Gastroesophageal sphincter (tissue), 4 donors: ENCODE measurements around the gene TSPAN12. TPM values are rescaled to one million over a fixed set of nuclear protein-coding genes. Genes with fewer than 3 reads are reported as not detected.

Experiments used
- ATAC-seq: fragments of 150-250 bp; one replicate; pipeline ENCODE4 v1.9.1; 2016; ENCODE audit warnings: mild to moderate bottlenecking, moderate library complexity
- H3K27ac ChIP-seq, 4 donors: fragments of 200-600 bp; sonication (generic) in 3 of 4; 1 replicate in 3 of 4; 2 replicates in 1 of 4; pipeline ENCODE4 v1.5.1; 2016 to 2019
- H3K27me3 ChIP-seq: fragments of 200-600 bp; sonication (generic); one replicate; pipeline ENCODE4 v1.5.1; 2019
- H3K36me3 ChIP-seq, 2 donors: fragments of 200-600 bp; sonication (generic); one replicate each; pipeline ENCODE4 v1.5.1; 2019; ENCODE audit warnings: control low read depth in 1 of 2
- H3K4me1 ChIP-seq, 3 donors: fragments of 200-600 bp; sonication (generic); 1 replicate in 2 of 3; 2 replicates in 1 of 3; pipeline ENCODE4 v1.5.1; 2016 to 2019; ENCODE audit warnings: control low read depth in 2 of 3
- H3K4me3 ChIP-seq, 2 donors: fragments of 200-600 bp; sonication (generic); one replicate each; pipeline ENCODE4 v1.5.1; 2019; ENCODE audit warnings: mild to moderate bottlenecking in 1 of 2, moderate library complexity in 1 of 2
- H3K9me3 ChIP-seq, 3 donors: fragments of 200-600 bp; sonication (generic); one replicate each; pipeline ENCODE4 v1.5.1; 2017 to 2019; ENCODE audit warnings: control low read depth in 2 of 3
- EP300 ChIP-seq: sonication (generic); formaldehyde crosslinking; IDR thresholded peaks from one replicate; pipeline ENCODE4 v1.6.1; 2017; ENCODE audit warnings: antibody characterized with exemption, mild to moderate bottlenecking
- POLR2A ChIP-seq, 2 donors: fragments of 450-650 bp; IDR thresholded peaks; one replicate each; pipeline ENCODE4 v1.6.1; 2017; ENCODE audit warnings: antibody characterized with exemption in 2 of 2, mild to moderate bottlenecking in 2 of 2, moderate library complexity in 1 of 2
- POLR2AphosphoS5 ChIP-seq: sonication (generic); formaldehyde crosslinking; IDR thresholded peaks from one replicate; pipeline ENCODE4 v1.6.1; 2017; ENCODE audit warnings: antibody characterized with exemption
- WGBS, 2 donors: methylation state at CpG; one replicate each; pipeline ENCODE4 v1.1.5; 2018; ENCODE audit warnings: low coverage in 1 of 2; 5-methylcytosine and 5-hydroxymethylcytosine counted together
- total RNA-seq, 4 donors: library from RNA; depleted of rRNA; stranded (reverse); fragments of >200 nt; gene quantifications; one replicate each; pipeline ENCODE4 v1.1.0, GENCODE V29; 2016
- TF ChIP-seq, protein P1 (sequence below), 4 experiments: fragments of 200-600 bp in 2 of 4; fragments of 450-650 bp in 2 of 4; sonication (generic) in 1 of 4; IDR thresholded peaks; one replicate each; pipeline ENCODE4 v1.5.1; 2017 to 2019; ENCODE audit warnings: antibody characterized with exemption in 4 of 4, mild to moderate bottlenecking in 2 of 4, moderate library complexity in 2 of 4

TSPAN12 gene
- total RNA-seq, 4 donors from 2014 or later = 4.4 to 25.3 (median 6.9) TPM

DNA sequence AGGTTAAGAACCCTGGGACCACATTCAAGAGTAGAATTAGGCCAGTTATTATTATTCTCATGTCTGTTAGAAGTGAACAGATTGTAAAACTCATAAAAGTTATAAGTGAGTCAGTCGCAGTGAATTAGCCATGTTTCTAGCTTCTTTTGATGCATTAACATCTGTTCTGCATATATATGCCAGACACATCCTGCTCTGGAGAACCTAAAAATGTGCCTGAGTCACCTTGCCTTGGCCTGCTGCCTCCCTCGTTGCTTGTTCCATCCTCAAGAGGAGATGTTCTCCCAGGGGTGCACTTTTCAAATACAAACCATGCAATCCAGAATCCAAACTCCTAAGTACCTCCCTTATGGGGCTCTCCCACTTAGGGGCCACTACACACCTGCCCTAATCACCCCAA lies 14.8 kb downstream of the TSPAN12 start:
- TF ChIP-seq, protein P1, sequence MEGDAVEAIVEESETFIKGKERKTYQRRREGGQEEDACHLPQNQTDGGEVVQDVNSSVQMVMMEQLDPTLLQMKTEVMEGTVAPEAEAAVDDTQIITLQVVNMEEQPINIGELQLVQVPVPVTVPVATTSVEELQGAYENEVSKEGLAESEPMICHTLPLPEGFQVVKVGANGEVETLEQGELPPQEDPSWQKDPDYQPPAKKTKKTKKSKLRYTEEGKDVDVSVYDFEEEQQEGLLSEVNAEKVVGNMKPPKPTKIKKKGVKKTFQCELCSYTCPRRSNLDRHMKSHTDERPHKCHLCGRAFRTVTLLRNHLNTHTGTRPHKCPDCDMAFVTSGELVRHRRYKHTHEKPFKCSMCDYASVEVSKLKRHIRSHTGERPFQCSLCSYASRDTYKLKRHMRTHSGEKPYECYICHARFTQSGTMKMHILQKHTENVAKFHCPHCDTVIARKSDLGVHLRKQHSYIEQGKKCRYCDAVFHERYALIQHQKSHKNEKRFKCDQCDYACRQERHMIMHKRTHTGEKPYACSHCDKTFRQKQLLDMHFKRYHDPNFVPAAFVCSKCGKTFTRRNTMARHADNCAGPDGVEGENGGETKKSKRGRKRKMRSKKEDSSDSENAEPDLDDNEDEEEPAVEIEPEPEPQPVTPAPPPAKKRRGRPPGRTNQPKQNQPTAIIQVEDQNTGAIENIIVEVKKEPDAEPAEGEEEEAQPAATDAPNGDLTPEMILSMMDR (IDR thresholded peaks at IDR 0.05) = no peak
- TF ChIP-seq POLR2A (IDR thresholded peaks at IDR 0.05) = no peak
- no peak for TF ChIP-seq EP300
- TF ChIP-seq POLR2AphosphoS5 = no peak
- Histone ChIP-seq H3K4me3 (no peak overlapping the region), H3K9me3 (no peaks in the 10 kb centered on the region), H3K4me1 (no peaks in the 10 kb centered on the region), H3K27me3 (no peaks in the 10 kb centered on the region), H3K27ac (no peak overlapping the region), H3K36me3 (no peaks in the 10 kb centered on the region)
- no peak for ATAC-seq
- 63 to 94% methylated on average over 2 of the region's 2 CpGs for WGBS, 2 donors

DNA sequence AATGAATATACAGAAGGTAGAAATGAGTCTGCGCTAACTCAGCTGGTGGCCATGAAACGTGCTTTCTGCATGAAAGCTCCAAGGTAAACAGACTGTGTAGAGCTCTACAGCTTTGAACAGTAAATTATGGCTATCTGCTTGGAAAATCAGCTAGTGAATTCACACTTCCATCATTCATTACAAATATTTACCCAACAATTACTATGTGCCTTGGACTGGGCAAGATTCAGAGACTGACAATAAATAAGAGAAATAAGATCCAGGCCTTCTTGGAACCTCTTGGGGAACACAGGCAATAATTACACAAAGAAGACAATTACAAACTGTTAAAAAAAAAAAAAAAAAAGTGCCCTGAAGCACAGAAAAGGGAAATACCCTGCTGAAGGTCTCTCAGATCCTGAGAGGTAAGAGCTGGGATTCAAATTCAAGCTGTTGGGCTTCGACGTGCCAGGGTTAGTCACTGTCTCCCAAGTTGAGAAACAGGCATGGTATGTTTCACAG lies 15.8 kb downstream of the TSPAN12 start:
- ATAC-seq = no peak
- 92 to 96% methylated on average over 3 to 4 of the region's 4 CpGs for WGBS, 2 donors
- no peak overlapping the region for H3K4me3 ChIP-seq
- TF ChIP-seq POLR2A (IDR thresholded peaks at IDR 0.05) (no peak), POLR2AphosphoS5 (no peak), EP300 (no peak)
- TF ChIP-seq, protein P1 (IDR thresholded peaks at IDR 0.05) = no peak
- no peak overlapping the region for H3K27ac ChIP-seq
- H3K4me1 ChIP-seq = no peaks in the 10 kb centered on the region
- H3K27me3 ChIP-seq = no peaks in the 10 kb centered on the region
- H3K36me3 ChIP-seq = no peaks in the 10 kb centered on the region
- no peaks in the 10 kb centered on the region for H3K9me3 ChIP-seq

DNA sequence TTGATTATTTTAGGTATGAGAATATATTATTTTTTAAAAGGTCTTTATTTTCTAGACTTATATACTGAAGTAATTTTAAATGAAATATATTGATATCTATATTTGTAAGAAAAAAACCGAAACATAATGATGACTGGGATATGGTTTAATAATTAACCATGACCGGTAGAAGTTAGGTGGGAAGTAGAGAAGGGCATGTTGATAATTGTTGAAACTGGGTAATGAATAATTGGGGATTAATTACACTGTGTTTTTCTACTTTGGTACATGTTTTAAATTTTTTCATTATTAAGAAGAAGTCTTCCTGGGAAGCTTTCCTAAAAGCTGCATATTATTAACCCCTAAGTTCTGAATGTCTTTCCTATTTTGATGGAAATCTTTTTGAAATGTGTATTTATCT lies 16.3 kb downstream of the TSPAN12 start:
- Histone ChIP-seq H3K36me3 (no peaks in the 10 kb centered on the region), H3K4me3 (no peak overlapping the region), H3K9me3 (no peaks in the 10 kb centered on the region), H3K27ac (no peak overlapping the region), H3K4me1 (no peaks in the 10 kb centered on the region), H3K27me3 (no peaks in the 10 kb centered on the region)
- TF ChIP-seq EP300 (no peak), POLR2AphosphoS5 (no peak), POLR2A (IDR thresholded peaks at IDR 0.05) (no peak)
- TF ChIP-seq, protein P1 (IDR thresholded peaks at IDR 0.05) = no peak
- no peak for ATAC-seq
- 84 to 89% methylated on average over 2 of the region's 2 CpGs for WGBS, 2 donors

DNA sequence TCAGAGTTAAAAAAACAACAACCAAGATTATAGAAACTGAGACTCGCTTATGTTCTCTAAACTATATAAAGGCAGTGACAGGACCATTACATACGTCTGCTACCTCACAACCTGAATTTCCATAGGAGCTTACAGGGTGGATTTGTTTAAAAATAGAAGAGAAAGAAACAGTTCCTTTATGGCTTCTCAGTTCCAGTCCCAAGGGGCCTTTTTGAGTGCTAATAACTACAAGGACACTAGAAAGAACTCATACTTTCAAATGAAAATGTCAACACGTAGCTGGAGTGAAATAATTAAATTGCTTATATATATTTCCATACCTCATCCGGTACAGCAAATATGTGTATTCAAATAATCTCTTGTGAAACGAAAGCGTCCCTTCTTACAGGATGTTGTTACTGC lies 19.7 kb downstream of the TSPAN12 start:
- Histone ChIP-seq H3K9me3 (no peaks in the 10 kb centered on the region), H3K36me3 (no peaks in the 10 kb centered on the region), H3K27ac (no peak overlapping the region), H3K4me1 (no peaks in the 10 kb centered on the region), H3K4me3 (no peak overlapping the region), H3K27me3 (no peaks in the 10 kb centered on the region)
- no peak for TF ChIP-seq POLR2A (IDR thresholded peaks at IDR 0.05)
- no peak for TF ChIP-seq POLR2AphosphoS5
- TF ChIP-seq, protein P1 (IDR thresholded peaks at IDR 0.05) = no peak
- no peak for TF ChIP-seq EP300
- WGBS, 2 donors = 66 to 79% methylated on average over 6 of the region's 6 CpGs
- no peak for ATAC-seq

DNA sequence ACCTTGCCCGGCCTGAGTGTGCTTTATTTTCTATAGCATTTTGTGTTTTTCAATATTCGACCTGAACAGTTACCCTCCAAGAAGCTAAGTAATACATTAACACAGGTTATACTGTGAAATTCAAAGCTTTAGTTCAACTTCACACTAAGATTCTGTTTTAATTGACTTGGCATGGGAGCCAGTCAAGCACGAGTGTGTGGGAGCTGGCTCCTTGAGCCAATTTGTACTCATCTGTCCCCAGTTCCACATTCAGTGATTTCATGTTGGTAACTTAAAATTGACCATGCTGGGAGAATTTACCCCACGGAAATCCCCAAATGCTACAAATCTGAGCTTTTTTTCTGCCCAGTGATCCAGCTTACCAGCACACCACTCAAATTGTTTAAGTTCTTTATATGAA lies 20.3 kb downstream of the TSPAN12 start:
- no peaks in the 10 kb centered on the region for H3K36me3 ChIP-seq
- H3K4me3 ChIP-seq = no peak overlapping the region
- H3K27ac ChIP-seq = no peak overlapping the region
- no peak for ATAC-seq
- WGBS, 2 donors = 81 to 96% methylated on average over 3 to 4 of the region's 4 CpGs
- H3K27me3 ChIP-seq = no peaks in the 10 kb centered on the region
- TF ChIP-seq, protein P1 (IDR thresholded peaks at IDR 0.05) = no peak
- TF ChIP-seq POLR2A (IDR thresholded peaks at IDR 0.05) = no peak
- H3K9me3 ChIP-seq = no peaks in the 10 kb centered on the region
- H3K4me1 ChIP-seq = no peaks in the 10 kb centered on the region
